ENCODE data around the gene OR2F1. TPM values are rescaled to one million over a fixed set of nuclear protein-coding genes. Genes with fewer than 3 reads are reported as not detected.

OR2F1 gene
- total and polyA plus RNA-seq, 3 experiments from 2014 or later = not detected

DNA sequence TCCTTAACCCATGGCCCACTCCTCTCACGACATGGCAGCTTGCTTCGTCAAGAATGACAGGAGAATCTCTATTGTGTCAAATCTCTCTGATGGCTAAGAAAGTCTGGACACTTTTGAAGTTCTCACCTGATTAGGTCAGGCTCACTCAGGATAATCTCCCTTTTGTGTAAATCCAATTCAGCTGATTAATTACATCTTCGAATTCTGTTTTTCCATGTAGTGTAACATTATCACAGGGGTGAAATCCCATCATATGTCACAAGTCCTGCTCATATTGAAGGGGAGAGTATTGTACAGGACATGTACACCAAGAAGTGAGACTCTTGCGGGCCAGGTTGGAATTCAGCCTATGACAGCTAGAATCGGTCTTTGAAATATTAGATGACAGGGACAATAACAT is 29.3 kb downstream of the OR2F1 start:
- POLR2A ChIA-PET = no interaction called here

DNA sequence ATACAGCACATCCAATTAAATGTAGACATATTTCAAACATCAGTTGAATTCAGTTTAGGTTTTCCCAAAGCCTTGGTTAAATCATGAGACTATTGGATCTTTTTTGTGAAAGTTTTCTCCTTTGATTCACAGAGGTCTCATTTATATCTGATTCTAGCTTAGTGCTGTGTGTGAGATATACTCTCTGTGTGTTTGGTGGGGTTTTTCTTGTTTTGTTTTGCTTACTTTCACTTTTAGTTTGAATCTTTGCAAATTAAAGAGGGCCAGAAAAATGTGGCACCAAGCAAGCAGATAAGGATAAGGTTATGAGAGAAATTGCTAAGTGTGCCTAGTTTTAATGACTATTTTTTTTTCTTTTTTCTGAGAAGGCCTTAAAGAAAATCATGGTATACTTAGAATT is 32.9 kb downstream of the OR2F1 start:
- Histone ChIP-seq H3K4me3 (ENCODE audit: low read length) (no peak overlapping the region), H3K27me3 (ENCODE audit: insufficient read depth, low read length, poor library complexity, severe bottlenecking) (no peaks in the 10 kb centered on the region), H3K27ac (ENCODE audit: low read depth, low read length) (no peak overlapping the region), H3K4me1 (ENCODE audit: insufficient read depth, low read length) (no peaks in the 10 kb centered on the region), H3K9me3 (ENCODE audit: low read length) (no peaks in the 10 kb centered on the region), H3K36me3 (ENCODE audit: insufficient read depth, low read length) (no peaks in the 10 kb centered on the region)
- H3K36me3 Mint-ChIP-seq = peaks cover 0 to 8% (median 4%) of the 10 kb centered on the region in 3 donors
- H3K4me1 Mint-ChIP-seq = peaks cover 14 to 18% (median 16%) of the 10 kb centered on the region in 3 donors
- peaks cover 7 to 10% of the 10 kb centered on the region in 2 donors for H3K27me3 Mint-ChIP-seq
- ChIA-PET POLR2A (no interaction called here), CTCF (no interaction called here)
- H3K9me3 Mint-ChIP-seq = peaks cover 4 to 15% (median 14%) of the 10 kb centered on the region in 5 donors
- peak overlapping the region in 4 of 7 donors; percentile 15 to 62 (median 20) for H3K4me3 Mint-ChIP-seq
- peak overlapping the region in 3 of 8 donors; percentile 5 to 43 (median 6) for H3K27ac Mint-ChIP-seq
- DNase-seq = no peak

More for the DNA sequence above, 29.3 kb downstream of the OR2F1 start:
- no peaks in the 10 kb centered on the region for H3K36me3 Mint-ChIP-seq
- DNase-seq = no peak
- H3K27me3 Mint-ChIP-seq = peaks cover 5 to 11% of the 10 kb centered on the region in 2 donors
- Histone ChIP-seq H3K4me1 (ENCODE audit: insufficient read depth, low read length) (no peaks in the 10 kb centered on the region), H3K27ac (ENCODE audit: low read depth, low read length) (no peak overlapping the region), H3K36me3 (ENCODE audit: insufficient read depth, low read length) (no peaks in the 10 kb centered on the region), H3K27me3 (ENCODE audit: insufficient read depth, low read length, poor library complexity, severe bottlenecking) (no peaks in the 10 kb centered on the region), H3K4me3 (ENCODE audit: low read length) (no peak overlapping the region), H3K9me3 (ENCODE audit: low read length) (no peaks in the 10 kb centered on the region)
- H3K9me3 Mint-ChIP-seq = peaks cover 0 to 2% (median 0%) of the 10 kb centered on the region in 5 donors
- H3K4me3 Mint-ChIP-seq = no peak overlapping the region
- H3K4me1 Mint-ChIP-seq = peaks cover 14 to 18% (median 16%) of the 10 kb centered on the region in 3 donors
- CTCF ChIA-PET = no interaction called here
- H3K27ac Mint-ChIP-seq = no peak overlapping the region

DNA sequence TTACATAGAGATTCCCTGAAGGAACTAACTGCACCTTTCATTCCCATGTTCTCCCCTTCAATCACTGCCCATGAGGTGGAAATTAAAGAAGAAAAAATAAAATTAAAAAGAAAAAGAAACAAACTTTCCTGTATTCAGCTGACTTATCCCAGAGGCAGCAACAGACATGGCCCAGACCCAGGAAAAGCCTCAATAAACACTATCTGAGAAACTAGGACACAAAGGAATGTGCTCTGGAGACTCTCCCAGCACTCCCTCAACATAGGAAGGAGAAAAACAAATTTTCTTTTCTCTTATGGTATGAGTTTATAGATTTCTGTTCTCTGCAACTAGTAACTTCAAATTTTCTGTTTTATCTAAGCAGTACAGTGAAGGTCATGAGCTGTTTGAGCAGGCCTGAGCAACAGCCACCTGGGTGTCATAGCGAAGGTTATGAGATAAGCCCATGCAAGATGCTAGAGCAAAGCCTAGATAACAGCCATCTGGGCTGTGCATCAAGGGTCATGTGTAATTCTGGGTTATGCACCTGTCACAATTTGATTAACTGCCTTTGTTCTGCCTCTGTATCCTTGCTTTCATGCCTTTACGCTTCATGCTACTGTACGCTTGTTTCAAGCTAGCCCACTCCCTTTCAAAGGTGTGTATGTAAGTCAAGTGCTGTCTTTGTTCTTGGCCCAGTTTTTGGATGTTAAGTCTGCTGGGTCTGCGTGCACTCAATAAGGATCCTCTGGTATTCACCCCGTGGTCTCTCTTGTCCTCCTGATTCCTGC is 34.5 kb downstream of the OR2F1 start:
- ChIA-PET CTCF (no interaction called here), POLR2A (no interaction called here)
- DNase-seq = no peak
- no peaks in the 10 kb centered on the region for H3K36me3 ChIP-seq (ENCODE audit: insufficient read depth, low read length)
- Mint-ChIP-seq H3K9me3 (peaks cover 4 to 15% (median 14%) of the 10 kb centered on the region in 5 donors), H3K27me3 (peaks cover 4 to 10% of the 10 kb centered on the region in 2 donors), H3K36me3 (peaks cover 0 to 8% (median 4%) of the 10 kb centered on the region in 3 donors), H3K4me1 (peaks cover 14 to 18% (median 16%) of the 10 kb centered on the region in 3 donors), H3K27ac (peak overlapping the region in 2 of 8 donors; percentile 39 to 83), H3K4me3 (no peak overlapping the region)
- H3K27me3 ChIP-seq (ENCODE audit: insufficient read depth, low read length, poor library complexity, severe bottlenecking) = no peaks in the 10 kb centered on the region
- H3K9me3 ChIP-seq (ENCODE audit: low read length) = no peaks in the 10 kb centered on the region
- H3K4me3 ChIP-seq (ENCODE audit: low read length) = no peak overlapping the region
- H3K27ac ChIP-seq (ENCODE audit: low read depth, low read length) = no peak overlapping the region
- no peaks in the 10 kb centered on the region for H3K4me1 ChIP-seq (ENCODE audit: insufficient read depth, low read length)

DNA sequence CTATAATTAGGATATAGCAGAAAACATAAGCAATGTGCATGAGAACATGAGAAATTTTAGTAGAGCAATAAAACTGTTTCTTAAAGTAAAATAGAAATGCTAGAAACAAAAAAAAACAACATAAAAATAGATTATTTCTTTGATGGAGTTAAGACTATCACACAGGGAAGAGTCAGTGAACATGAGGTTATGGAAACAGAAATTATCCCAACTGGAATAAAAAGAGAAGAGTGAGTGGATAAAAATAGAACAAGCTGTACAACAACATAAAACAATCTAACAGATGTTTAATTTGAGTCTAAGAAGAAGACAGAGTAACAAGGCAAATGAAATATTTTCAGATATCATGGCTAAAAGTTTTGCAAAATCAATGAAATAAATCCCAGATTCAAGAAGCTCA is 38.0 kb downstream of the OR2F1 start:
- POLR2A ChIA-PET = no interaction called here
- H3K27me3 Mint-ChIP-seq = peaks cover 3 to 10% of the 10 kb centered on the region in 2 donors
- Histone ChIP-seq H3K27ac (ENCODE audit: low read depth, low read length) (no peak overlapping the region), H3K9me3 (ENCODE audit: low read length) (no peaks in the 10 kb centered on the region), H3K4me1 (ENCODE audit: insufficient read depth, low read length) (no peaks in the 10 kb centered on the region), H3K27me3 (ENCODE audit: insufficient read depth, low read length, poor library complexity, severe bottlenecking) (no peaks in the 10 kb centered on the region), H3K36me3 (ENCODE audit: insufficient read depth, low read length) (no peaks in the 10 kb centered on the region), H3K4me3 (ENCODE audit: low read length) (no peak overlapping the region)
- H3K27ac Mint-ChIP-seq = no peak overlapping the region
- no peak overlapping the region for H3K4me3 Mint-ChIP-seq
- CTCF ChIA-PET = no interaction called here
- peaks cover 4 to 15% (median 14%) of the 10 kb centered on the region in 5 donors for H3K9me3 Mint-ChIP-seq
- H3K4me1 Mint-ChIP-seq = peaks cover 2% of the 10 kb centered on the region in 3 donors
- H3K36me3 Mint-ChIP-seq = peaks cover 0 to 8% (median 4%) of the 10 kb centered on the region in 3 donors
- no peak for DNase-seq

DNA sequence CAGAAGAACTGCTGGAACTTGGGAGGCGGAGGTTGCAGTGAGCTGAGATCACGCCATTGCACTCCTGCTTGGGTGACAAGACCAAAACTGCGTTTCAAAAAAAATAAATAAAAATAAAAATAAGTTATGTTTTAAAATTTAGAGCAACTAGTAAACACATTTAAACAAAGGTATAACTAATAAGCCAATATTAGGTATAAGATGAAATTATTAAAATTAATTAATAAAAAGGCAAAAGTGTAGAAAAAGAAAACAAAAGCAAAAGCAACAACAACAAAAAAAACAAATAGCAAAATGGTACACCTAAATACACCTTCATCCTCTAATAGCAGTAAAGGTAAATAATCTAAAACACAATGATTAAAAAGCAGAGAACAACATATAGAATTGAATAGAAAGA is 39.3 kb downstream of the OR2F1 start:
- H3K4me3 Mint-ChIP-seq = no peak overlapping the region

DNA sequence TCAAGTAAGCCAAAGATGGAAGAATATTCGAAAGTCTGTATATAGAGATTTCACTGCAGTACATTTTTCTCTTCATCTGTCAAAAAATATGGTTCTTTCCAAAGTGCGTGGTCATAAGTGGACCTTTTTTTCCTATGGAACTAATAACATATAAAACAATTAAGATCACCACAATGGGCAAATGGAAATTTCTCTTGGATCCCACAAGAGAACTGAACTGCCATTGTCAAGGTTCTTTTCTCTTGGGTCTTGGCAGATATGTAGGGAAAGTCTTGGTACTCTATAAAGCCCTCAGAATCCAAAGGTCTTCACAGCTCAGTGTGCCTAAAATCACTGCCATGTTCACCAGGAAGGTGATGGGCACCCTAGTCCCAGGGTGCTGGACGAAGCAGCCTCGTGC is 45.4 kb downstream of the OR2F1 start, which contains the start of gene OR6B1:
Gene OR6B1 (plus strand): TSS at position 301 of the 400 bp plus-strand sequence. CDS start 3,677 bp downstream, outside the sequence.
- Mint-ChIP-seq H3K27me3 (peaks cover 0 to 6% of the 10 kb centered on the region in 2 donors), H3K4me1 (no peaks in the 10 kb centered on the region), H3K36me3 (no peaks in the 10 kb centered on the region), H3K9me3 (no peaks in the 10 kb centered on the region), H3K4me3 (no peak within 1 kb of the TSS), H3K27ac (no peak within 1 kb of the TSS)
- ChIA-PET POLR2A (no interaction called here), CTCF (no interaction called here)
- no peak within 1 kb of the TSS for H3K4me3 ChIP-seq (ENCODE audit: low read length)
- no peaks in the 10 kb centered on the region for H3K4me1 ChIP-seq (ENCODE audit: insufficient read depth, low read length)
- H3K9me3 ChIP-seq (ENCODE audit: low read length) = no peaks in the 10 kb centered on the region
- DNase-seq = no peak
- H3K27me3 ChIP-seq (ENCODE audit: insufficient read depth, low read length, poor library complexity, severe bottlenecking) = no peaks in the 10 kb centered on the region
- no peaks in the 10 kb centered on the region for H3K36me3 ChIP-seq (ENCODE audit: insufficient read depth, low read length)
- H3K27ac ChIP-seq (ENCODE audit: low read depth, low read length) = no peak within 1 kb of the TSS

More for the DNA sequence above, 39.3 kb downstream of the OR2F1 start:
- Histone ChIP-seq H3K27me3 (ENCODE audit: insufficient read depth, low read length, poor library complexity, severe bottlenecking) (no peaks in the 10 kb centered on the region), H3K27ac (ENCODE audit: low read depth, low read length) (no peak overlapping the region), H3K4me3 (ENCODE audit: low read length) (no peak overlapping the region), H3K9me3 (ENCODE audit: low read length) (no peaks in the 10 kb centered on the region), H3K36me3 (ENCODE audit: insufficient read depth, low read length) (no peaks in the 10 kb centered on the region), H3K4me1 (ENCODE audit: insufficient read depth, low read length) (no peaks in the 10 kb centered on the region)
- H3K9me3 Mint-ChIP-seq = peaks cover 4 to 14% (median 12%) of the 10 kb centered on the region in 5 donors
- H3K27me3 Mint-ChIP-seq = peaks cover 3 to 10% of the 10 kb centered on the region in 2 donors
- no peak for DNase-seq
- no peaks in the 10 kb centered on the region for H3K4me1 Mint-ChIP-seq
- H3K27ac Mint-ChIP-seq = no peak overlapping the region
- peaks cover 0 to 8% (median 4%) of the 10 kb centered on the region in 3 donors for H3K36me3 Mint-ChIP-seq
- CTCF ChIA-PET = no interaction called here
- POLR2A ChIA-PET = no interaction called here

DNA sequence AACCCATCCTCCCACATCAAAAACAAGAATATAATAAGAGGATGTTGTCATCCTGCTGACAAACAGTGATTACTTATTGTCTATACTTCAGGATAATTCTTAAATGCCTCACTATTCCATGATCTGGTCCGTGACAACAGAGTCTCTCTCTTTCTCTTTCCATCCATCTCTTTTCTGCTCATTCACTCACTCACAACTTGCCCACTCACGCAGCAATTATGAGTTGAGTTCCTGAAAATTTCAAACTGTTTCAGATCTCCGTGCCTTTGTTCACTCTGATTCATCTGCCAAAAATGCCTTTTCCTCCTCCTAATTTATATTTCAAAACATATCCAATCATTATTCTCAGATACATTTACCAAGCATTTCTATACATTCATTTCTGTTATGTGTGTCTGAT is 46.9 kb downstream of the OR2F1 start:
- POLR2A ChIA-PET = no interaction called here

DNA sequence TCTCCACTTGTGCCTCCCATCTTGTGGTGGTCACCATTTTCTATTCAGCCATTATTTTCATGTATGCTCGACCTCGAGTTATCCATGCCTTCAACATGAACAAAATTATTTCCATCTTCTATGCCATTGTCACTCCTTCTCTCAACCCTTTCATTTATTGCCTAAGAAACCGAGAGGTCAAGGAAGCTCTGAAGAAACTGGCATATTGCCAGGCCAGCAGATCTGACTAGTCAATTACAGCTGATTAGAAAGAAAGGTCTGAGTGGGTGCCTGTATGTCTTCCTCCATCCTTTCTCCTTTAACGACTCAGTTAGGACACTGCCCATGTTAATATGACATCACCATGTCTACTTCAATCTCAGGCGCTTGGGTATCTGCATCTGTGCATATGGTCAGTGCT is 50.1 kb downstream of the OR2F1 start:
- ChIA-PET POLR2A (no interaction called here), CTCF (no interaction called here)
- Mint-ChIP-seq H3K27ac (no peak overlapping the region), H3K4me1 (no peaks in the 10 kb centered on the region), H3K27me3 (peaks cover 2 to 24% of the 10 kb centered on the region in 2 donors), H3K36me3 (no peaks in the 10 kb centered on the region), H3K4me3 (no peak overlapping the region), H3K9me3 (peaks cover 4 to 11% (median 9%) of the 10 kb centered on the region in 5 donors)
- H3K36me3 ChIP-seq (ENCODE audit: insufficient read depth, low read length) = no peaks in the 10 kb centered on the region
- no peak overlapping the region for H3K27ac ChIP-seq (ENCODE audit: low read depth, low read length)
- no peaks in the 10 kb centered on the region for H3K4me1 ChIP-seq (ENCODE audit: insufficient read depth, low read length)
- H3K27me3 ChIP-seq (ENCODE audit: insufficient read depth, low read length, poor library complexity, severe bottlenecking) = no peaks in the 10 kb centered on the region
- no peaks in the 10 kb centered on the region for H3K9me3 ChIP-seq (ENCODE audit: low read length)
- H3K4me3 ChIP-seq (ENCODE audit: low read length) = no peak overlapping the region
- no peak for DNase-seq

More for the DNA sequence above, 46.9 kb downstream of the OR2F1 start:
- CTCF ChIA-PET = no interaction called here
- H3K27ac Mint-ChIP-seq = no peak overlapping the region
- no peak overlapping the region for H3K4me3 ChIP-seq (ENCODE audit: low read length)
- no peaks in the 10 kb centered on the region for H3K4me1 ChIP-seq (ENCODE audit: insufficient read depth, low read length)
- no peak overlapping the region for H3K4me3 Mint-ChIP-seq
- no peak overlapping the region for H3K27ac ChIP-seq (ENCODE audit: low read depth, low read length)
- H3K9me3 ChIP-seq (ENCODE audit: low read length) = no peaks in the 10 kb centered on the region
- H3K4me1 Mint-ChIP-seq = no peaks in the 10 kb centered on the region
- DNase-seq = no peak
- no peaks in the 10 kb centered on the region for H3K36me3 ChIP-seq (ENCODE audit: insufficient read depth, low read length)
- no peaks in the 10 kb centered on the region for H3K27me3 ChIP-seq (ENCODE audit: insufficient read depth, low read length, poor library complexity, severe bottlenecking)
- no peaks in the 10 kb centered on the region for H3K36me3 Mint-ChIP-seq
- peaks cover 0 to 7% of the 10 kb centered on the region in 2 donors for H3K27me3 Mint-ChIP-seq
- no peaks in the 10 kb centered on the region for H3K9me3 Mint-ChIP-seq
